Chondrocyte (in vitro differentiated cells): ENCODE results near the gene DCUN1D4. TPM values are rescaled to one million over a fixed set of nuclear protein-coding genes. Genes with fewer than 3 reads are reported as not detected.
A peak's percentile ranks its signal among the peaks of the same experiment; 100 is the strongest.

Source experiments
- DNase-seq: peaks from one replicate; pipeline ENCODE4 v3.0.0; 2021; ENCODE audit warnings: mixed read lengths, low spot score
- H3K27ac Mint-ChIP-seq: one replicate; pipeline ENCODE4 v1.8.0; 2021; ENCODE audit warnings: mild to moderate bottlenecking, moderate library complexity, mixed read lengths; ENCODE audit not compliant: unreplicated experiment
- H3K27me3 Mint-ChIP-seq: 2 replicates; pipeline ENCODE4 v1.8.0; 2021; ENCODE audit warnings: low read depth, mixed read lengths
- H3K36me3 Mint-ChIP-seq: 2 replicates; pipeline ENCODE4 v1.8.0; 2021; ENCODE audit warnings: low read depth, mixed read lengths
- H3K4me1 Mint-ChIP-seq: 2 replicates; pipeline ENCODE4 v1.8.0; 2021; ENCODE audit warnings: low read depth, mild to moderate bottlenecking, mixed read lengths
- H3K4me3 Mint-ChIP-seq: one replicate; pipeline ENCODE4 v1.8.0; 2021; ENCODE audit warnings: mild to moderate bottlenecking, moderate library complexity, mixed read lengths; ENCODE audit not compliant: unreplicated experiment
- H3K9me3 Mint-ChIP-seq: 2 replicates; pipeline ENCODE4 v1.8.0; 2021; ENCODE audit warnings: low read depth, mixed read lengths
- total RNA-seq: library from RNA; stranded (reverse); gene quantifications from 3 replicates; pipeline ENCODE4 v1.2.1, GENCODE V29; 2021
- TF ChIP-seq, protein P1 (sequence below): fragments of 200-600 bp; sonication (generic); IDR thresholded peaks from 2 replicates; pipeline ENCODE4 v1.5.0; 2021; ENCODE audit warnings: antibody characterized with exemption, mild to moderate bottlenecking, moderate library complexity

Gene DCUN1D4
- total RNA-seq, 1 donor from 2014 or later = 74.9 TPM

DNA sequence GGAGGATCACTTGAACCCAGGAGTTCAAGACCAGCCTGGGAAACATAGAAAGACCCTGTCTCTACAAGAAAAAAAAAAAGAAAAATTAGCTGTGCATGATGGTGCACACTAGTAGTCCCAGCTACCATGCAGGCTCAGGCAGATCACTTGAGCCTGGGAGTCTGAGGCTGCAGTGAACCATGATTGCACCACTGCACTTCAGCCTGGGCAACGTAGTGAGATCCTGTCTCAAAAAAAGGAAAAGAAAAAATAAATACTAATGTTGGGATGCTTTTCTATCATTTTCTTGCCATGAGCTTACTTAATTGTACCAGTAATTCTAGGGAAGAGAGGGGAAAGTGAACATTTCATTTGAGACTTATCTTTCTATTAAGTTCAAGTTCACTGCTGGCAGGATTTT is 19.8 kb downstream of the DCUN1D4 start:
- no peak for DNase-seq
- Mint-ChIP-seq H3K4me1 (peaks cover 15% of the 10 kb centered on the region), H3K27me3 (no peaks in the 10 kb centered on the region), H3K4me3 (no peak overlapping the region), H3K27ac (no peak overlapping the region), H3K9me3 (no peaks in the 10 kb centered on the region), H3K36me3 (peaks cover 15% of the 10 kb centered on the region)
- TF ChIP-seq, protein P1, sequence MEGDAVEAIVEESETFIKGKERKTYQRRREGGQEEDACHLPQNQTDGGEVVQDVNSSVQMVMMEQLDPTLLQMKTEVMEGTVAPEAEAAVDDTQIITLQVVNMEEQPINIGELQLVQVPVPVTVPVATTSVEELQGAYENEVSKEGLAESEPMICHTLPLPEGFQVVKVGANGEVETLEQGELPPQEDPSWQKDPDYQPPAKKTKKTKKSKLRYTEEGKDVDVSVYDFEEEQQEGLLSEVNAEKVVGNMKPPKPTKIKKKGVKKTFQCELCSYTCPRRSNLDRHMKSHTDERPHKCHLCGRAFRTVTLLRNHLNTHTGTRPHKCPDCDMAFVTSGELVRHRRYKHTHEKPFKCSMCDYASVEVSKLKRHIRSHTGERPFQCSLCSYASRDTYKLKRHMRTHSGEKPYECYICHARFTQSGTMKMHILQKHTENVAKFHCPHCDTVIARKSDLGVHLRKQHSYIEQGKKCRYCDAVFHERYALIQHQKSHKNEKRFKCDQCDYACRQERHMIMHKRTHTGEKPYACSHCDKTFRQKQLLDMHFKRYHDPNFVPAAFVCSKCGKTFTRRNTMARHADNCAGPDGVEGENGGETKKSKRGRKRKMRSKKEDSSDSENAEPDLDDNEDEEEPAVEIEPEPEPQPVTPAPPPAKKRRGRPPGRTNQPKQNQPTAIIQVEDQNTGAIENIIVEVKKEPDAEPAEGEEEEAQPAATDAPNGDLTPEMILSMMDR = no peak

DNA sequence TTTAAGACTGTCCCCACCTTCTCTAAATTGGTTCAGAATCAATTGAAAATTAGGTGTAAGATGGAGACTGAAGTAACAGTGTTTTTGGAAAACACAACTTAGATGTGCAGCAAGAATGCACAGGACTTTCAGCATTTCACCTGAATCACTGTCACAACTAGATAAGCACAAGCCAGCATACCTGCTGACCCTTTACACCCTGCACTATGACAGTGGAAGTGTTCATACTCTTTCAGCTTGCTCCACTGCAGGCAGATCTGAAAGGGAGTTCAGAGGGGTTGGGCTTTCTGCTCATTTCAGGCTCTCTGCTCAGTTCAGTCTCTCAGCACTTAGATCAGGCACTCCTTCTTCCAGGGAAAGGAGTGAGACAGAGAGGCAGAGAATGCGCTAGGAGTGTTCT is 22.8 kb downstream of the DCUN1D4 start:
- Mint-ChIP-seq H3K27ac (no peak overlapping the region), H3K36me3 (peaks cover 19% of the 10 kb centered on the region), H3K4me1 (peaks cover 35% of the 10 kb centered on the region), H3K9me3 (no peaks in the 10 kb centered on the region), H3K4me3 (no peak overlapping the region), H3K27me3 (no peaks in the 10 kb centered on the region)
- TF ChIP-seq, protein P1 = no peak
- DNase-seq = no peak

DNA sequence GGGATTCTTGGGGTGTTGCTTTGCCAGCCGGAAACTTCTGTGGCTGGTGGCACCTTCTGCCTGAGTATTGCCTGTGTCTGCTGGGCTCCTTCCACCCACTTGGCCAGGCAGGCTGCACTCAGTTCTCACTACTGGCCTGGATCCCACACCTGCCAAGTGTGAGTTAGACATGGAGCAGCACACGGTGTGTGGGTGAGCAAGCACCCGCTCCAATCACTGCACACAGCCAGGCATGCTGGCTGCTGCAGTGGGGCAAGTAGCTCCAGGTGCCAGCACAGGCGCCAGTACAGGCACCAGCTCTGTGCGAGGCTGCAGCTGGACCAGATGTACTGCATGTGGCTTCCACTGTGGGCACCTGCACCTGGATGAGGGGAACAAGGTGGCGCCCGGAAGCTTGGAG is 23.9 kb downstream of the DCUN1D4 start:
- Mint-ChIP-seq H3K36me3 (peaks cover 23% of the 10 kb centered on the region), H3K9me3 (no peaks in the 10 kb centered on the region), H3K27me3 (no peaks in the 10 kb centered on the region), H3K27ac (no peak overlapping the region), H3K4me3 (no peak overlapping the region), H3K4me1 (peaks cover 33% of the 10 kb centered on the region)
- no peak for DNase-seq
- TF ChIP-seq, protein P1 = no peak

DNA sequence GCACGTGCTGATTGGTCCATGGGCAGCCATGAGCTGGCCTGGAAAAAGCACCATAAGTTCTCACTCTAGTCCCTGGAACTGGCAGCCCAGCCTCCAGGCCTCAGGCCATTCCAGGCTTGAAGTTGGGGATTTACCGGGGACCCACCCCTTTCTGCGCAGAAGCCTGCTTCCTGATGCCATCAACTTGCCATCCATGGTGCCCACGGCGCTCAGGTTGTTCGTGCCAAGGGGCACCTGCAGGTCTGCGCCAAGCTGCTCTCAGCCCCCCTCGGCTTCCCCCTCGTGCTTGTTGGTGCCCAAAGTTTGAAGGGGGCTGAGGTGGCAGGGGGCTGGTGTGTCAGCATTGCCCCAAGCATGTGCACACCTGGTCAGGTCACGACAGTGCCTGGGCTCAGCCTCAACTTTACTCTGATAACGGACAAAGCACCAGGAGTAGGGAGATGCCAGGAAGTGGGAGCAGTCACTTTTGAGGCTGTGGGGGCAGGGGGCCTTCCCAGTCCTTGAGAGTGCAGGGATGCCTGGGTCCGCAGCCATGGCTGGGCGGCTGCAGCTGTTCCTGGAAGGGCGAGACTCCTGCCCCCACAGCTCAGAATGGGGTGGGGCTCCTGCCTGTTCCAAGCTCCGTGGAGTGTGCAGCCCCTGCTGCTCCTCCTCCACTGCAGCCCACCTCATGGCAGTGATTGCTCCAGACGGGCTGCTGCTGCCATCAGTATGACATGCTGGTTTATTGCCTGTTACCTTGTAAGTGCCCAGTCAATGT is 24.9 kb downstream of the DCUN1D4 start:
- H3K4me3 Mint-ChIP-seq = no peak overlapping the region
- no peak for DNase-seq
- peaks cover 30% of the 10 kb centered on the region for H3K4me1 Mint-ChIP-seq
- no peaks in the 10 kb centered on the region for H3K27me3 Mint-ChIP-seq
- H3K27ac Mint-ChIP-seq = no peak overlapping the region
- H3K9me3 Mint-ChIP-seq = no peaks in the 10 kb centered on the region
- TF ChIP-seq, protein P1 = no peak
- peaks cover 29% of the 10 kb centered on the region for H3K36me3 Mint-ChIP-seq

DNA sequence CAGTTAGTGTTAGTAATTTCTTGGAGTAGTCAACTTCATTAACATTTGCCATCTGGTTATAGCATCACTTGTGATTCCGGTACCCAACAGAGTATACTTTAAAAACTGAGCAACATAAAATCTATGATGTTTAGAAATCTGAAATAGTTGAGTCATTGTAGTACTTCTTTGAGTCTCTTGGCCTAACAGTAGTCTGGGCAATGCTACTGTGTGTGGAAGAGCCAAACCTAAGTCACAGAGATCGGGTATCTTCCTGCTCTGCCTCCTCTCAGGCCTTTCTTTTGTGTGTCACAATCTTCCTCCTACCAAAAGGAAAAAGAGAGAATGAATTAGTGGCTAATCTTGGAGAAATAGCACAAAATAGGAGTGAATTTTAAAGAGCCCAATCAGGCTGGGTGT is 25.5 kb downstream of the DCUN1D4 start:
- Mint-ChIP-seq H3K27ac (peak overlapping the region; percentile 36), H3K4me1 (peaks cover 30% of the 10 kb centered on the region), H3K9me3 (no peaks in the 10 kb centered on the region), H3K36me3 (peaks cover 31% of the 10 kb centered on the region), H3K4me3 (no peak overlapping the region), H3K27me3 (no peaks in the 10 kb centered on the region)
- TF ChIP-seq, protein P1 = no peak
- DNase-seq = no peak
